ENCODE data around the gene HPSE2.

The HPSE2 gene

DNA sequence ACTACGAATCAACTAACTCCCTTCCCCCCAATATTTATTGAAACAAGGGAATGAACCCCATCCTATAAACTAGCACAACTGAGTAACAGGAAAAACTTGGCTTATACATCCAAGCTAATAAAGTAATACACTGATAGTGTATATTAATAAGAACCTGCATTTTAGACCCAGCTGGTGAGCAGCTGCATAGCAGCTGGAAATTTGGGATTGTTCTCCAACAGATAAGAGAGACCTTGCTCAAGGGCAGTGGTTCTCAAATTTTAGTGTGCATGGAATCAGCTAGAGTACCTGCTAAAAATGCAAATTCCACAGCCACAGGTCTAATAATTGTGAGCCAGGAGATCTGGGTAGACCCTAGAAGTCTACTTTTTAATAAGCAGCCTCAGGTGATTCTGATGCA, 404.3 kb downstream of the HPSE2 start:
- no peak for DNase-seq

DNA sequence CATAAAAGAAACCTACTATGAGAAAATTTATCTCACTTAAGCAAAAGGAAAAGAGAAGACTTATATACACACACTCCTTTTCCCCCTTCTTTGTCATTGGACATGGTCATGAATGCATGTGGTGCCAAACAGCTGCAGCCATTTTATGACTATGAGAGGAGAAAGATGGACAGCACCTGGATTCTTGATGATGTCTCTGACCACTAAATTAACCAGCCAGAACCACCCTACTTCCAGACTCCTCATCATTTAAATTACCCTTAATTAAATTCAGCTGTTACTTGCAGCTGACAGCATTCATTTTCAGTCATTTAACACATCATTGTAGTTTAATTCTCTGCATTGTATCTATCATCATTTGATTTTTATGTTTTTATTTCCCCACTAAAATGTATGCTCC, 409.9 kb downstream of the HPSE2 start:
- no peak for DNase-seq

DNA sequence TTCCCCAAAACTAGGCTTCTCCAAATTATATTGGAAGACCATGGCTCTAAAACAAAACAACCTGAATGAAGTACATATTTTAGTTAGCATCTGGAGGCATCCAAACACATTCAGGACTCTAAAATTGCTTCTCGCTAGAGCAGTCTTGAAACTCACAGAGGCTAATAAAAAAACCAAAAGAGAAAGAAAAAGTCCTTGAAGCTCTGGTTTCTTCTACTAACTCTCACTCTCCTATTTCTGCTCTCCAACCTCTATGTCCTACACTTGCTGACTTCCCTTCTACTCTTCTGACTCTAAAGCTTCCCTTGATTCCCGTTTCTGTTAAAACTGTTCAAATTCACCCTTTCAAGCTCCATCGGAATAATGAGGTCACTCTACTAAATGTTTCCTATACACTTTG, 418.3 kb downstream of the HPSE2 start:
- no peak for DNase-seq

DNA sequence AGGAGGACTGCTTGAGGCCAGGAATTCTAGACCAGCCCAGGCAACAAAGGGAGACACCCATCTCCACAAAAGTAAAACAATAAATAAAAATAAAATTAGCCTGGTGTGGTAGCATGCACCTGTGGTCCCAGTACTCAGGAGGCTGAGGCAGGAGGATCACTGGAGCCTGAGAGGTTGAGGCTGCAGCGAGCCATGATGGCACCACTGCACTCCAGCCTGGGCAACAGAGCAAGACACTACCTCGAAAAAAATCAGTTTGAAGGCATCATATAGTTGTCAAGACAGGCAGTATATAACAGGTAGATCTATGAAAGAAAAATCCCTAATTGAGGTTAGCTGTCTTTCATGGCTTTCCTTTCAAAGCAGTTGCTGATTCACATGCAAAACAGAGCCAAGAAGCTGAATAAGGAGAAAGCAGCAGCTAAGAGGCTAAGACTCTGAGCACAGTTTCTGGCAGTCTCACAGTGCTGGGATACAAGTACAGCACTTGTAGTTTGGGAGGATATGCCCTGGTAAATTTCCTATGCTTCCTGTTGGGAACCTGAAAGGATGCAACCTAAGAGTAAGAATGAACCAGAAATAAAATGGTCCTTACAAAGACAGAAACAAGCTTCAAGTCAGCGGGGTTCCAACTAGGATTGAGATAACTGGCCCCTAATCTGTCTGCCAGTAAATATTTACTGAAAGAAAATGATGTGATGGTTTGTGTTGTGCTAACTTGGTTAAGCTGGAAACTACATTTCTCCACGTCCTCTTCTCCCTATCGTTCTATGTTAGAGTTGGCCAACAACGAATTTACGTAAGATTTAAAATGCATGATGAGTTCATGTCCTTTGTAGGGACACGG, 420.4 kb downstream of the HPSE2 start:
- DNase-seq: no peak

DNA sequence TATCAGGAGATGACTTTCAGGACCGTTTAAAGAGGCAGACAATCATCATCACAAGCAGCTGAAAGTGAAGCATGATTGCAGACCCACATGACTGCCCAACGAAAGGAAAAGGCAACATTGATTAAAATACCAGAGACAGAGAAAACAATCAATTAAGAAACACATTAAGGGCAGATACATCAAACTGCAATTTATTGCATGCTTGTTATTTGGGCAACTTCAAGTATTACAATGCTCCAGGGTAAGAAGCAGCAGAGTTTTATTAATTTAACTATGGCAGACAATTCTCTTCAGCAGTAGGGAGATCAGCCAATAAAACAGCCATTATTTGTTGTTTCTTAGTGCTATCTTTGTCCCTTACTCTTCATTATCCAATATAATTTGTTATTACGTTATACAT, 421.2 kb downstream of the HPSE2 start:
- DNase-seq: no peak

DNA sequence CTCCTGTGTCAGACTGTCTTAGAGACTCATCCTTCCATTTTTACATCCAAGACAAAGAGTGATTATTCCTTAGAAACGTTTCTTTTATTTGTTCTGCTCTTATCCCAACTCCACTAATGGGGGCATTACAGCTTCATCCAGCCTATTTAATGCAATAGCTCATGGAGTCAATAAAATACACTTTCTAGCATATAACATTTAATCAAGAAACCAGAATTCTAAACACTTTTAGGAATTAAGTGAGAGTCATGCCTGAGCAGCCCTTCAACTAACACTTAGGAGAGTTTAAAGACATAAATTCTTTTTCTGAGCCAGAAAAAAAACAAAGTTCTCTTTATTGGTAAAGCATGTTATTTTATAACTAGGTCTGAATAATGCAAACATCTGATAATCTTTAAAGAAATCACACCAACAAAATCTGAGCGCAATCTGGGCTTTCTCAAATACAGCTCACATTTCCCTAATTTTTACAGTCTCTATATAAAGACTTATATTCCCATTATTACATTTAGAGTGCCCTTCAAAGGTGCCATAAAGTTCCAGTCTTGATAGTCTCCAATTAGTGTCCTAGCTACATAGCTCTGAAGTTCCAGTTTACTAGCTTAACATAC, 427.3 kb downstream of the HPSE2 start:
- DNase-seq: no peak

DNA sequence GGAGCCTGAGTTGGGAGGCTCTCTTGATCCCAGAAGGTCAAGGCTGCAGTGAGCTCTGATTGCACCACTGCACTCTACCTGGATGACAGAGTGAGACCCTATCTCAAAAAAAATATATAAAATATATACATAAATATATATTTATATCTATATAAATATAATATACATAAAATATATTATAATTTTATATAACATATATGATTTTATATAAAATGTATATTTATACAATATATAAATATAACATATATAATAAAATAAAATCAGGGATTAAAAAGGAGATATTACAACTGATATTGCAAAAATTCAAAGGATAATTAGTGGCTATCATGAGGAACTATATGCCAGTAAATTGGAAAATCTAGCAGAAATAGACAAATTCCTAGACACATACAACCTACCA, 435.4 kb downstream of the HPSE2 start:
- no peak for DNase-seq

DNA sequence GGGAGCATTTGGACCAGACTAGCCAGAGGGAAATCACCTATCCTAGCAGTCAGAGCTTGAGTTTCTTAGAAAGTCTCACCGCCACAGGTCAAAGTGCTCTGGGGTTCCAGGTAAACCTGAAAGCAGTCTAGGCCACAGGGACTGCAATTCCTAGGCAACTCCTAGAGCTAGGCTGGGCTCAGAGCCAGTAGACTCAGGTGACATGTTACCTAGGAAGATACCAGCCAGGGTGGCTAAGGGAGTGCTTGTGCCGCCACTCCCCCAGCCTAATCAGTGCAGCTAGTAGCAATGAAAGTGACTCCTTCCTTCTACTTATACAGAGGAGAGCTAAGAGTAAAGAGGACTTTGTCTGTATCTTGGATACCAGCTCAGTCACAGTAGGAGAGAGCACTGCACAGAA, 440.2 kb downstream of the HPSE2 start:
- no peak for DNase-seq

DNA sequence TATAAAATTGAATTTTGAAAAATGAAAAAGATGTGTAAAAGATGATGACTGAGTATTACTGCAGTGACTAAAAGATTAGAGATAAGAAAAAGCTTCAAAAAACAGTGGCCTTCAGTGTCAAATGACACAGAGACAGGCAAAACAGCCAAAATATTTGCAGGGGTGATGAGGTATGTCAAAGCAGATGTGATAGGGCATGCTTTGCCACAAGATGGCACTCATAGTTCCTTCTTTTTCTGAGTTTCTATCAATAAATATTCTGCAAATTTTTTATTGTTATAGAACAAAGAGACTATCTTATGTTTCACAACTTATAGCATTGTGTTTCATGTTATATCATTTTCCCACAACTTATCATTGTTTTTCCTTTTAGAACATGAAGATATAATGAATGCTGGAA, 444.8 kb downstream of the HPSE2 start:
- no peak for DNase-seq

DNA sequence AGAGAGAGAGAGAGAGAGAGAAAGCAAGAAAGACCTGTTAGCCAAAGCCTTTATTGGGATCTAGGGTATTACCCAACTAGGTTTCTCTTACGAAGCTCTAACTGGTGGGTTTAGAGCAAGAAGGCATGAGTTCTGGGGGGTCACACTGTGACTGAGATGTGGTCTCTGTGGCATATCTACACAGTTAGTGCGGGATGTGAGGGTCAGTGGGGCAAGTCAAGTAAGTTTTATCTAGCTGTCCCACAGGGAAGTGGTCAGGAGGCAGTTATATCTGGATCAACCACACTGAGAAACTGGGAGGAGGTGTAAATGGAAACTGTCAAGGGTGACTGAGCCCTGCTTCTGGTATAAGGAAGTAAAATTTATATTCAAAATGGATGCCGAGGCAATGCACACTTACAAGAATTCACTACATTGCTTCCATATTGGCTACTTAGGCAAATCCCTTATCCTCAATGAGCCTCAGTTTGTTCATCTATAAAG, 457.3 kb downstream of the HPSE2 start:
- DNase-seq: no peak

DNA sequence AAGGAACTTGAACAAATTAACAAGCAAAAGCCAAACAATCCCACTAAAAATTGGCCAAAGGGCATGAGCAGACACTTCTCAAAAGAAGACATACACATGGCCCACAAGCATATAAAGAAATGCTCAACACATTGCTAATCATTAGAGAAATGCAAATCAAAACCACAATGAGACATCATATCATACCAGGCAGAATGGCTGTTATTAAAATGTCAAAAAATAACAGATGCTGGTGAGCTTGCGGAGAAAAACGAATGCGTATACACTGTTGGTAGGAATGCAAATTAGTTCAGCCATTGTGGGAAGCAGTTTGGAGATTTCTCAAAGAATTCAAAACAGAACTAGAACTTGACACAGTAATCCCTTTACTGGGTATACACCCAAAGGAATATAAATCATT, 477.2 kb downstream of the HPSE2 start:
- no peak for DNase-seq

DNA sequence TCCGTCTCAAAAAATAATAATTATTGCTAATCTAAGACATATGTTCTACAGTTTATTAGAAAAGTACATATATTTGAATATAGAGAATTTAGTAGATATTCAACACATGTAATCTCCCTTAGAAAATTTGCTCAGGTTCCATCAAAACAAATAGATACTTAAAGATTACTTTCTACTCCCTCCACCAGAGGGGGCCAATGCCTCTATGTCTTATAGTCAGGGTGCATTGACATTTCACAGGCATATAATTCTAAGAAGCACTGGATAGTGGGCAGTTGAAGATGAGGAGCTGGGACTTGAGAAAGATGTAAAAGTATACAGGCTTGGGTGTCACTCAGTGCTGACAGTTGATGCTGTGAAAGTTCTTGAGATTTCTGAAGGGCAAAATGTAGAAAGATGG, 487.4 kb downstream of the HPSE2 start:
- peak; percentile 0 for DNase-seq

DNA sequence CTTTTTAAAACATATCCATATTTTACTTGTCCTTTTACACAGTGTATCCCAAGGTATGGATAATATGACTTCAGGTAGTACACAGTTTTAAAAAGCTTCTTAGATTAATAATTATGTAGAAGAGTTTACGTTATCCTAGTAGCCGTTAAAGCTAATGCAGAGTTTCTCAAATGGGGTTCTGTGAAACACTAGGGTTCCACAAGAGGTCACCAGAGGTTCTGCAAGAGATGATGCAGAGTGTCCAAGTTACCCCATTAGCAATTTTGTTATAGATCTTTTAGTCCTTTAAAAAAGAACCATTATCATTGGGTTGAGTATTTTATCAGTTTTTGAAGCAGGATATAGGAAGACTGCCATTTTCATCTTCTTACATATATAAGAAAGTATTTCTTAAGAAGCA, 490.0 kb downstream of the HPSE2 start:
- no peak for DNase-seq

DNA sequence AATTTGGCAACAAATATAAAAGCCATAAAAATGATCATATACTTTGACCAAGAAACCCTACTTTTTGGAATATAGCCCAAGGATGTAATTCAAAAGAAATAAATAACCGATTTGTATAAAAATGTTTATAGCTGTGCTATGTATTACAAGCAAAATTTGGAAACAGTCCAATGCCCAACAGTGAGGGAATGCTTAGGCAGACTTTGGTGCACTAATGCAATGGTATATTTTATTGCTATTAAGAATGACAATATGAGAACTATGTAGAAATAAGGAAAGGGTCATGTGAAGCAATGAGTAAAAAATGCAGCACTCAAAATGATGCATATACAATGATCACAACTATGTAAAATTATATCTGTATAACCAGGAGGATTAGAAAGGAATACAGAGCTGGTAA, 515.1 kb downstream of the HPSE2 start:
- no peak for DNase-seq

DNA sequence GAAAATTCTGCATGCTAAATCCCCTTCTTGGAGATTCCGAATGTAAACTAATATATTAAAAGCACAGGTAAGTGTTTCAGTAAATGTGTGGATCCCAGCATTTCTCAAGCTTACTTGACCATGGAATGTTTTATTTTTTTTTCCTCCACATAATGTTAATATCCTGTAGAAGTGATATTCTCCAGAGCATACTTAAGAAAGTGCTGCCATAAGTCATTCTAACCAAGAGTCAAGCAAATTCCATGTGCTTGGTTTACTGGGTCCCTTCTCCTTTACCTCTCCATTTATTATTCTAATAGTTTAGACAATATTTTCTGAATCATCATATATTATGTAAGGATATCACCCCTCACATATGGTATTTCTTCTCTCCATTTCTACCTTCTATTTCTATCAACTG, 522.1 kb downstream of the HPSE2 start:
- no peak for DNase-seq

DNA sequence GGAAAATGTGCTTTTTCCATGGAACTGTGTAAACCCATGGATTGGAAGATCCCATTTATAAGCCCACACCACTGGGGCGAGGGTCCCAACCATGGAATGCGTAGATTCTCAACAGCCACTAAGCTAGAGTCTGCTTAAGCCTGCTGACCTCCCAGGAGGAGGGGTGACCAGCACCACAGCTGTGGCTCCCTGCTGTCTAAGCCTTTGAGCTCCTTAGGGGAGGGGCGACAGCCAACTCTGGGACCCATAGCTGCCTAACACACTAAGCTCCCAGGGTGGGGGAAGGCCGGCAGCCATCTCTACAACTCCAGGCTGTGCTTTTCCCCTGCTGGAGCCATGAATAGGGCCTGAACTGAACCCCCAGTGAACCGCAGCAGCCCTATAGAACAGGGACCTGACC, 539.1 kb downstream of the HPSE2 start:
- no peak for DNase-seq

DNA sequence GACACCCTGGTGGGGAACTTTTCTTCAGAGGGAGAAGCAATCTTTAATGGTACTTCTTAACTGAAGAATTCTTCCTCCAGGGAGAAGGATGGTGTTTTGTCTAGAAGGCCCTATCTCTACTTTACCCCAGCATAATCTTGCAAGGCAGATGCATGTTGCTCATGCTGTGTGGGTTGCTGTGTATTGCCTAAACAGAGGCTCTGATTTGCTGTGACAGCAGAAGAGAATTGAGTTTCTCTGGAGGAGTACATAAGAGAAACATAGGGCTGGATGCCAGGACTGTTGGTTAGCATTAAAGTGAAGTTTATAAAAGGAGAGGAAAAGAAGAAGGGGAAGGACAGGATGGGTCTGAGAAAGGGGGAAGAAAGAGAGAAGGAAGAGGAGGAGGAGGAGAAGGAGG, 540.8 kb downstream of the HPSE2 start:
- no peak for DNase-seq

DNA sequence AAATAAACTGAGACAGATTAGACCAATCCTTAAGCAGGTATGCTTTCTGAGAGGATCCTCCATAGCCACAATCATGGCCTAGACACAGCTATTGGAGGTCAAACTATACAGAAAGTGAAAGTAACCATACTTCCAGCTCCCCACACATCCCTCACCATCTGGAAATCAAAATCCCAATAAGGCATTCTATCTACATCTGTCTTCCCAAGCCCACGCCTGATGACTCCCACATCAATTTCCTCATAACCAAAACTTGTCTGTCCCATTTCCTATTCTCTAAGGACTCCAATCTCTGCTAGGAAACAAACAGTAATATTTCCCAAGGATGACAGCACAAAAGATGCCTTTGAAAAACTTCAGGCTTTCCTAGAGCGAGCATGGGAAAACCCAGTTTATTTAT, 541.6 kb downstream of the HPSE2 start:
- DNase-seq: no peak

DNA sequence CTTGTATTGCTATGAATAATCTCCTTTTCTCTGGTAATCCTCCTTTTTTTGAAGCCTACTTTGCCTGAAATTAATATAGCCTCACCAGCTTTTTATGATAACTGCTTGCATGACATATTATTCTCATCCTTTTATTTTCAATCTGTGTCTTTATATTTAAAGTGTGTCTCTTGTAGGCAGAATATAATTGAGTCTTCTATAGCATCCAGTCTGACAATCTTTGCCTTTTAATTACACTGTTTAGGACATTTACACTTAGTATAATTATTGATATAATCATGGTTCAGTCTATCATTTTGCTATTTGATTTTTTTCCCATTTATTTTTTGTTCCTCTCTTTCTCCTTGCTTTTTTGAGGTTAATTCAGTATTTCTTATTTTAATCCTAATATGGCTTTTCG, 548.0 kb downstream of the HPSE2 start:
- DNase-seq: no peak

DNA sequence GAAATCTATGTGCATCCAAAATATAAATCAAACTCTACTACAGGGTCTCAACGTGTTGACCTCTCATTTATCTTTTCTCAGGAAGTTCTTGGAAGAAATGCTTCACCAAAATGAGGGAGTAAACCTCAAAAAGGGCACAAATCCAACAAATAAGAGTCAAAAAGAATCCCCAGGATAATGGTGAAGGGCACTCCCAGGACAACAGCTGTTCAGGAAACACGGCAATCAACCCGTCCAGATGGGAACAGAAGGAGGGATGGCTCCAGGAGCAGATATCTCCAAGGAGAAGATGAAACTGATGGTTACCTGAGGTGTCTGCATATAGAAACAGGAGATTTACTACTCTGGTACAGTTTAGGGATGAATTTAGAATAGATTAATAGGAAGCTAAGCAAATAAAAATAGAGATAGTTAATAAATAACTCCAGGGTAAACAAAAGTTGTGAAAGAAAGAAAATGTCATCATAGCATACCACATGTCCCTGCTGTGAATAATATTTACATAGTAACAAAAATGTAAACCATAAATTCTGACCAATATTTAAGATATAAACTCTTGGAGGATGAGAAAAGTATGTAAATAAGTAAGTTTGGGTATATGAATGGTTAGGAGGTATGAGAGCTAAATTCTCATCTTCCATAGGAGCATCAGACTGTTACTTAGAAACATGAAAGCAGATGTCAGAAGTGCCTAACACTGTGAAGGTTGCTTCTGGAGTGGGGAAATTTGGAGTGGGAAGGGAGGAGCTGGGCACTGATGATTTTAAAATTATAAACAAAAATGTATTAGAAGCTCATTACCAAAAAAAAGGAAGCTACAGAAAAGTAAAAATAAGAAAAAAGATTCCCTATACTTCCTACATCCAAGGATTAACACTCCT, 551.4 kb downstream of the HPSE2 start:
- DNase-seq: no peak

DNA sequence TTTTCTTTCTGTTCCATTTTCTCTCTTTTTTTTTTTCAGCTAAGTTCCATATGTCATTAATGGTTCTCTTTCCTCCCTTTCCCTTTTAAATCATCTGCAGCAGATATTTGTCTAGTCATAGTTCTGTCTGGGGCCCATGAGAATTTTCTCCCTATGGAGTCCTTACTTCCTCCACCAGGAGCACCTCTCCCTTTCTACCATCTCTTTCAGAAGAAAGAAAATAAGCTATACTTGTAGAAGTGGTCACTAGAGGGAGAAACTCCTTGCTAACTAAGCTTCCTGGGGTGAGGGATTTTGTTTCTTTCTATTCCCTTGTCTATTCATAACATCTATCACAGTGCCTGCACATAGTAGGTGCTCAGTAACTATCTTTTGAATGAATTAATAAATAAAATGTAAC, 558.8 kb downstream of the HPSE2 start:
- DNase-seq: no peak

DNA sequence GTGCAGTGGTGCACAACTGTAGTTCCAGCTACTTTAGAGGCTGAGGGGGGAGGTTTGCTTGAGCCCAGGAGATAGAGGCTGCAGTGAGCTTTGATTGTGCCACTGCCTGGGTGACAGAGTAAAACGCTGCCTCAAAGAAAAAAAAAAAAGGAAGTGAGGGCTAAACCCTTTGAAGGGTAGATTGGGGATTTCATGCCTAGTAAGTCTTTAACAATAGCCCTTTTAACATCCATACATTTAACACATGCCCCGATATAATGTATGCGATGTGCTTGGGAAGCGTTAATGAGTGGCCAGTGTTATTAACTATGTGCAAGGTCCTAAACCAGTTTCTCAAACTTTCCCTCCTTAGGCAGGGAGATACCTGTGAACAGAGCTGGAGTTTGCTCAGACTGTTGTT, 559.8 kb downstream of the HPSE2 start:
- DNase-seq: no peak

DNA sequence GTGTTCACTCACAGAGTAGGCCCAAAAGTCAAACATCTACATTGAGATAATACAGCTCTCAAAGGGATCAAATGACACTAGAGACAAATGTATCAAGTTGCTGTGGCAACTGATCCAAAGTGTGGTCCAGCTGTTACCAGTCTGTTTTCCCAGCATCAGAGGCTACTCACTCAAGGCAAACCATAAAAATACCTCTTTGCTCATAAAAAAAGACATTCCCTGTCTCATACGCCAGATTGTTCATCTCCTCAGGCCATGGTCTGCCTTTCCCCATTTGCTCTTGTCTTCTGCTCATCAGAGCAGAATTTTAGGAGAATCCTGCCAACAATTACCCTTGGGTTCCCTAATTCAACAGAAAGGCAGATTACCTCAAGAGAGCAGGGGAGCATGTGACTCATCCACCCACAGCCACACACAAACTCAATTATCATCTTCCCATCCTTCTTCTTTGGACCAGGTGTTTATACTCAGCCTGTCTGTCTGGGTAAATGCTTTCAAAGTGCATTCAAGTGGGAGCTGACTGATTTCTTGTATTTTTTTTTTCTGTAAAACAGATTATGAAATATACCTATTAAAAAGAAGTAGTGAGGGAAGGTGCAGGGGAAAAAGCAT, 562.4 kb downstream of the HPSE2 start:
- DNase-seq: peak; percentile 58

All from NCI-H2029 (cell line).